Measurements from ENCODE around the gene SLC38A9. TPM values are rescaled to one million over a fixed set of nuclear protein-coding genes. Genes with fewer than 3 reads are reported as not detected.

SLC38A9 gene
- total and polyA plus RNA-seq, 2 donors (not counting 1 experiment from before 2014, with no cell fraction given), result 23.4 to 36.3 TPM

DNA sequence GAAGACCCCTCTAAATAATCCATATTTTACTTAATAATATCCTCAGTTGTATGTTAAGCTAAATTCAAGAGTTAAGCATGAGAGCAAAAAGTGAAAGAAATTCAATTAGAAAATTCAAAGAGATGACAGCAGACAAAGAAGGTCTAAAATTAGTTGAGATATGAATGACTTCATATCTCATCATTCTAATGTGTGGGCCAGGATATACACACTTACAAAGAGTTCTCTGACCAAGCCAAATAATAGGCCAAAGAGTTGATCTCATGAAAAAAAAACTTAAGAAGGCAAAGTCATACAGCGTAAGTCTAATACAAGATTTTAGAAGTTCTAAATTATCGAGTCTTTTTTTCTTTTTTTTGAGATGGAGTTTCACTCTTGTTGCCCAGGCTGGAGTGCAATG lies 89.7 kb downstream of the SLC38A9 start:
- intact Hi-C loops (cut with micrococcal nuclease), result no loop called here
- Mint-ChIP-seq H3K27ac (no peak overlapping the region), H3K4me3 (no peak overlapping the region), H3K27me3 (no peaks in the 10 kb centered on the region), H3K9me3 (ENCODE audit: insufficient read depth) (no peaks in the 10 kb centered on the region), H3K4me1 (no peaks in the 10 kb centered on the region)
- H3K27me3 ChIP-seq (replicated peaks in 1 of 4; ENCODE audit: control extremely low read depth in 1 of 4, control insufficient read depth in 3 of 4, insufficient read depth in 4 of 4, low read length in 3 of 4), result no peaks in the 10 kb centered on the region
- no peak overlapping the region for H3K4me3 ChIP-seq (ENCODE audit: control extremely low read depth in 1 of 5, extremely low read depth in 1 of 5, insufficient read depth in 1 of 5, low read depth in 2 of 5, low read length in 4 of 5)
- H3K4me2 ChIP-seq (replicated peaks; ENCODE audit: low read depth, low read length, poor library complexity, severe bottlenecking), result no peak overlapping the region
- H3K9ac ChIP-seq (ENCODE audit: low read length), result no peak overlapping the region
- TF ChIP-seq EZH2 (IDR thresholded peaks at IDR 0.05; ENCODE audit: borderline replicate concordance, insufficient read depth, low read depth, low read length, poor library complexity, severe bottlenecking), result no peak
- TF ChIP-seq, protein P1, sequence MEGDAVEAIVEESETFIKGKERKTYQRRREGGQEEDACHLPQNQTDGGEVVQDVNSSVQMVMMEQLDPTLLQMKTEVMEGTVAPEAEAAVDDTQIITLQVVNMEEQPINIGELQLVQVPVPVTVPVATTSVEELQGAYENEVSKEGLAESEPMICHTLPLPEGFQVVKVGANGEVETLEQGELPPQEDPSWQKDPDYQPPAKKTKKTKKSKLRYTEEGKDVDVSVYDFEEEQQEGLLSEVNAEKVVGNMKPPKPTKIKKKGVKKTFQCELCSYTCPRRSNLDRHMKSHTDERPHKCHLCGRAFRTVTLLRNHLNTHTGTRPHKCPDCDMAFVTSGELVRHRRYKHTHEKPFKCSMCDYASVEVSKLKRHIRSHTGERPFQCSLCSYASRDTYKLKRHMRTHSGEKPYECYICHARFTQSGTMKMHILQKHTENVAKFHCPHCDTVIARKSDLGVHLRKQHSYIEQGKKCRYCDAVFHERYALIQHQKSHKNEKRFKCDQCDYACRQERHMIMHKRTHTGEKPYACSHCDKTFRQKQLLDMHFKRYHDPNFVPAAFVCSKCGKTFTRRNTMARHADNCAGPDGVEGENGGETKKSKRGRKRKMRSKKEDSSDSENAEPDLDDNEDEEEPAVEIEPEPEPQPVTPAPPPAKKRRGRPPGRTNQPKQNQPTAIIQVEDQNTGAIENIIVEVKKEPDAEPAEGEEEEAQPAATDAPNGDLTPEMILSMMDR (IDR thresholded peaks at IDR 0.05), result no peak
- no peak overlapping the region for H2AFZ ChIP-seq (ENCODE audit: insufficient read depth, low read depth, low read length, poor library complexity, severe bottlenecking)
- H3K27ac ChIP-seq (ENCODE audit: low read length in 2 of 2), result no peak overlapping the region
- H3K36me3 ChIP-seq (replicated peaks in 1 of 2; ENCODE audit: control extremely low read depth in 1 of 2, control insufficient read depth in 1 of 2, extremely low read depth in 1 of 2, insufficient read depth in 2 of 2, low read length in 1 of 2), result peaks cover 0 to 3% of the 10 kb centered on the region in 2 experiments
- DNase-seq (no peak), ATAC-seq (ENCODE audit: low read depth) (no peak)
- ChIA-PET POLR2A (no interaction called here), CTCF (no interaction called here)
- no peaks in the 10 kb centered on the region for H3K4me1 ChIP-seq (ENCODE audit: control insufficient read depth in 2 of 2, insufficient read depth in 2 of 2, low read length in 2 of 2)
- no peaks in the 10 kb centered on the region for H3K79me2 ChIP-seq (ENCODE audit: control insufficient read depth, insufficient read depth, low read length)
- WGBS (ENCODE audit: insufficient coverage), result 100% methylated on average over 1 of the region's 2 CpGs
- no peaks in the 10 kb centered on the region for H3K9me3 ChIP-seq (ENCODE audit: control extremely low read depth in 1 of 3, control insufficient read depth in 2 of 3, insufficient read depth in 1 of 3, low read length in 2 of 3)
- H4K20me1 ChIP-seq (ENCODE audit: control insufficient read depth, insufficient read depth, low read length, poor library complexity, severe bottlenecking), result no peaks in the 10 kb centered on the region

DNA sequence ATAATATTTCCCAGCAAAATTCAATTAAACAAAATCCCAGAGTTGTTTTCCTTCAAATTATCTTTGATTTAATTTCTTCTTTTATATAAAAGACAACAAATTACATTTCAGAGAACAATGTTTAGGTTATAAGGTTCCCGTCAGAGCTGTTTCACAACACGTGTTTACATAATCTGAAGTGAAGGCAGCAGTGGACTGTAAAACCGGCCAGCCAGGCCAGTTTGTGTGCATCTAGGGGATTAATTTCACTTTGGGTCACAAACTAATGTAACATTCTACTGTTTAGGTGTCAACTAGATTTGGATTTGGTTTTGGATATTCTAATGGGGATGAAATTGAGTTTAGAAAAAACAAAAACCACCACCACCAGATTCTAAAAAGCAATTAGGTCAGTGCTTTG lies 90.9 kb downstream of the SLC38A9 start:
- Histone ChIP-seq H3K9me3 (ENCODE audit: control extremely low read depth in 1 of 3, control insufficient read depth in 2 of 3, insufficient read depth in 1 of 3, low read length in 2 of 3) (no peaks in the 10 kb centered on the region), H3K4me1 (ENCODE audit: control insufficient read depth in 2 of 2, insufficient read depth in 2 of 2, low read length in 2 of 2) (no peaks in the 10 kb centered on the region), H3K79me2 (ENCODE audit: control insufficient read depth, insufficient read depth, low read length) (no peaks in the 10 kb centered on the region), H3K9ac (ENCODE audit: low read length) (no peak overlapping the region), H4K20me1 (ENCODE audit: control insufficient read depth, insufficient read depth, low read length, poor library complexity, severe bottlenecking) (no peaks in the 10 kb centered on the region), H2AFZ (ENCODE audit: insufficient read depth, low read depth, low read length, poor library complexity, severe bottlenecking) (no peak overlapping the region), H3K36me3 (replicated peaks in 1 of 2; ENCODE audit: control extremely low read depth in 1 of 2, control insufficient read depth in 1 of 2, extremely low read depth in 1 of 2, insufficient read depth in 2 of 2, low read length in 1 of 2) (peaks cover 0 to under 1% of the 10 kb centered on the region in 2 experiments), H3K4me2 (replicated peaks; ENCODE audit: low read depth, low read length, poor library complexity, severe bottlenecking) (no peak overlapping the region), H3K27ac (ENCODE audit: low read length in 2 of 2) (no peak overlapping the region), H3K27me3 (replicated peaks in 1 of 4; ENCODE audit: control extremely low read depth in 1 of 4, control insufficient read depth in 3 of 4, insufficient read depth in 4 of 4, low read length in 3 of 4) (no peaks in the 10 kb centered on the region), H3K4me3 (ENCODE audit: control extremely low read depth in 1 of 5, extremely low read depth in 1 of 5, insufficient read depth in 1 of 5, low read depth in 2 of 5, low read length in 4 of 5) (no peak overlapping the region)
- no peaks in the 10 kb centered on the region for H3K9me3 Mint-ChIP-seq (ENCODE audit: insufficient read depth)
- no CpG with 5 or more reads among the region's 3 CpGs for WGBS (ENCODE audit: insufficient coverage)
- ChIA-PET CTCF (no interaction called here), POLR2A (no interaction called here)
- H3K27me3 Mint-ChIP-seq, result no peaks in the 10 kb centered on the region
- H3K27ac Mint-ChIP-seq, result no peak overlapping the region
- no peak overlapping the region for H3K4me3 Mint-ChIP-seq
- ATAC-seq (ENCODE audit: low read depth), result no peak
- intact Hi-C loops (cut with micrococcal nuclease), result no loop called here
- TF ChIP-seq, protein P1 (IDR thresholded peaks at IDR 0.05), result no peak
- TF ChIP-seq EZH2 (IDR thresholded peaks at IDR 0.05; ENCODE audit: borderline replicate concordance, insufficient read depth, low read depth, low read length, poor library complexity, severe bottlenecking), result no peak
- H3K4me1 Mint-ChIP-seq, result no peaks in the 10 kb centered on the region
- DNase-seq, result no peak

Measured in B cell (primary cell).